Bone marrow (tissue), 2 donors: ENCODE measurements around the gene RASSF5.
"Not testable (repeated sequence)": the region's sequence is repeated elsewhere in the genome, so short reads cannot be mapped to it uniquely, and the experiment has no call there.

Source experiments
- DNase-seq, 2 donors: peaks; one replicate each; lab custom pipeline; 2025; lab: John Stamatoyannopoulos, UW

Gene RASSF5

GRCh38 chr1:206570529-206570928 is 63.2 kb downstream of the RASSF5 start:
- no peak for DNase-seq

DNA sequence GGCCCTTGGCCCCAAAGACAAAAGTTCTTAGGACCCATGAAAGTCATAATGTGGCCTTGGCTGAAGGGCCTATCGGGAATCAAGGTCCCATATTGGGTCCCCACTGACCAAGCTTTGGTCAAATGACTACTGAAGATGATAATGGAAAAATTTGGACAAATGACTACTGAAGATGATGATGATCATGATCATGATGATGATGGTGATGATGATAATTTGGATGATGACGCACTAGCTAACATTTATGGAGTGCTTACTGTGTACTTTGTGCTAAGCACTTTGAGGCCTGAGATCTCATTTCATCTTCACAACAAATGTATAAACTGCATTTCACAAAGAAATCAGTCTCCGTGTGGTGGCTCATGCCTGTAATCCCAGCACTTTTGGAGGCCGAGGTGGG is 65.5 kb downstream of the RASSF5 start:
- DNase-seq = no peak

GRCh38 chr1:206573319-206573718 is 66.0 kb downstream of the RASSF5 start:
- DNase-seq = no peak

GRCh38 chr1:206573762-206574161 is 66.4 kb downstream of the RASSF5 start:
- no peak for DNase-seq

DNA sequence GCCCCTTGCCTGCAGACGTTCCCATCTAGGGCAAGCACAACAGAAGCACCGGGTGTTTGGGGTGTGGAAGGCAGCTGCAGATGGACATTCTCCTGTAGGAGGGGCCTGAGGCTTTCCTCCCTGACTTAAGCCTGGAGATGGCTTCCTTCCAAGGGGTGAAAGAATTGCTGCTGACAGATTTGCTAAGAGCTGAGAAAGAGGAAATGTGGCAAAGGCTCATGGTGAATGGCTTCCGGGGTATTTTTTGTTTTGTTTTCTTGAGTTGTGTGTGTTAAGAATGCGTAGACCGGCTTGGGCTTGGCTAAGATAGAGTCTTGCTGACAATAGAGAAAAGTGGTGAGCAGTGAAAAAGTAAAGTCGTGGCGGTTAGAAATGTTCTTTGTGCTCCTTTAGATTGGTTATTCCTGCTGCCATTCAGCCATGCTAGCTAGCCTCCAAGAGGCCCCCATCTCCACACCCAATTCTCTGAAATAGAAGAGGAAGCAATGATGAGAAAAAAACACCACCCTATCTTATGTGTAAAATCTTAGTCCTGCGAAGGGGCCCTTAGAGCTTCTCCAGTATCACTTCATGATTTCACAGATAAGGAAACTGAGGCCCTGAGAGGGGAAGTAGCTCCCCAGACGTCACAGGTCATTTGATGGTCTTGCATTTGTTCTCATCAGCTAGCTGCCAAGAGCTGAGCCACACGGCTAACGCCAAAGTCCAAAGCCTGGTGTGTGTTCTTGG is 68.0 kb downstream of the RASSF5 start:
- DNase-seq = peak; percentile 53 to 89

DNA sequence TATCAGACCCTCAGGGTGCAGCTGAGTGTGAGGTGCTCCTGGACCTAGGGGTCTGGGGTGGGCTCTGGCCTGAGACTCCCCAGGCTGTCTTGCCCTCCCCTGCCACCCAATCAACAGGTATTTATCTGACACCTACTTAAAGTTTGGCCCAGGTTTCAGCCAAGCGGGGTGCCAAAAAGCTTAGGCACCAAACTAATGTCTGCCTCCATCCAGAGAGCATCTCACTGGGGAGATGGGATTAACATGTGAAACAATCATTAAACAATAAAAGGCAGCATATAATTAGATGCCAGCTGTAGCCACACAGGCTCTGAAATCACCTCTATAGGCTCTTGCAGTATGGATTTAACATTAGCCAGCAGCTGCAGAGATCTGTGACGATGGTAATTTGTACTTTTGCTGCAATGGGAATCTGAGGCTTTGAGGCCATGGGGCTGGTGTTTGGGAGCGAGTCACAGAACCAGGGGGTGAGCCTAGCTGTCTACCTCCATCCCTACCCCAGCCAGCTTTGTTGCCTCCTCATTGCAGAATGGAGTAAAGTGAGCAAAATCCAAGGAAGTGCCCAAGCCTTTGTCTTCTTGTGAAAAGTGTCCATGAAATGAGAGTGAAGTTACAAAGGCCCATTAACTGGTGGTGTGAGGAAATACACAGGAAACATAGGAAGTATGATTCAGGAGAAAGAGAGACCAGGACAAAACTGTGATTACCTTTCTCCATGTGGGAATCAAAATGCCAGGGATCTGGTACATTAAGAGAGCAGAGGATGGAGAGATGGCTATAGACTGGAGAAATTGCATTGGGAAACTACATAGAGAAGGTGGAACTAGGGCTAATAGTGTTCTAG is 68.8 kb downstream of the RASSF5 start:
- no peak for DNase-seq

DNA sequence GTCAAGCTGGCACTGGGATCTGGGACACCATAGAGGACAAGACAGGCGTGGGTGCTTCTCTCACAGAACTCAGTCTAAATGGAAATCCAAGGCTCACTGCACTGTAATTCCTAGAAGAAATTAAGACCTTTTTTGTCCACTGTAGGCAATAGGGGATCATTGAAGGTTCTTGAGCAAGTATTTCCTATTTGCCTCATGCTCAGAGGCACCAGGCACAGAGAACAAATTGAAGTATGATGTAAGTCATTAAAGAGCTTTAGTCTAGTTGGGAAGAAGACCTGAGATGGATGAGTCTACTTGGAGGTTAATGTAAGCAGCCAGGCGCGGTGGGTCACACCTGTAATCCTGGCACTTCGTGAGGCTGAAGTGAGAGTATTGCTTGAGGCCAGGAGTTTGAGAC is 70.3 kb downstream of the RASSF5 start:
- DNase-seq = no peak

GRCh38 chr1:206578068-206578977 is 71.0 kb downstream of the RASSF5 start:
- DNase-seq = no peak

GRCh38 chr1:206578978-206579374 is 71.6 kb downstream of the RASSF5 start:
- DNase-seq = no peak

DNA sequence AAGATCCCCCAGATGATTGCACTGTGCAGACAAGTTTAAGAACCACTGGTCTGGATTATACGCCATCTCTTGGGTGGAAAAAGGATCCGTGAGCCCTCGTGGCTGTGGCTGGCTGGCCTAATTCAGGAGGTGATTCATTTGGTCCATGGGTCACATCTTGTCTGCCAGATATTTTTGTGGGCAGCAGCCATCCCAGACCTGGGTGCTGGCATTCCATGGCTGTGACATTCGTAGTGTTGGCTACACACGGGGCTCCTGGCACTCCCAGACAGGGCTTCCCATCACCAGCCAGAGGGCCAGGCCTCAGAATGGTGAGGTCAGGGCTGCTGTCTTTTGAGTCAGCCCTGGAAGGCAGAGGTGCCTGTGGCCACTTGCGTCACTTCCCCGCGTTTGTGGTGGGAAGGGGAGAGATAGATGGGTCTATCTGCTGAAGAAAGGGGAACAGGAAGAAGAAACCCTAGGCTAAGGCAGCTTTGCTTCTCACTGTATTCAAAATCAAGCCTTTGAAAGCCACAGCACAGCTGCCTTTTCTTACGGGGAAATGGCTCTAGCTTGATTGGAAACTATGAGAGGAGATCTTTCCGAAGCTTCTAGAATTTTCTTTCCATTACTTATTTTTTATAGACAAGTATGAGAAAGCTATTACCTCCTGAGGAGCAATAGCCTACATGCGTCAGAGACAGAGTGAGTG is 72.6 kb downstream of the RASSF5 start:
- DNase-seq = peak; percentile 67 to 95

DNA sequence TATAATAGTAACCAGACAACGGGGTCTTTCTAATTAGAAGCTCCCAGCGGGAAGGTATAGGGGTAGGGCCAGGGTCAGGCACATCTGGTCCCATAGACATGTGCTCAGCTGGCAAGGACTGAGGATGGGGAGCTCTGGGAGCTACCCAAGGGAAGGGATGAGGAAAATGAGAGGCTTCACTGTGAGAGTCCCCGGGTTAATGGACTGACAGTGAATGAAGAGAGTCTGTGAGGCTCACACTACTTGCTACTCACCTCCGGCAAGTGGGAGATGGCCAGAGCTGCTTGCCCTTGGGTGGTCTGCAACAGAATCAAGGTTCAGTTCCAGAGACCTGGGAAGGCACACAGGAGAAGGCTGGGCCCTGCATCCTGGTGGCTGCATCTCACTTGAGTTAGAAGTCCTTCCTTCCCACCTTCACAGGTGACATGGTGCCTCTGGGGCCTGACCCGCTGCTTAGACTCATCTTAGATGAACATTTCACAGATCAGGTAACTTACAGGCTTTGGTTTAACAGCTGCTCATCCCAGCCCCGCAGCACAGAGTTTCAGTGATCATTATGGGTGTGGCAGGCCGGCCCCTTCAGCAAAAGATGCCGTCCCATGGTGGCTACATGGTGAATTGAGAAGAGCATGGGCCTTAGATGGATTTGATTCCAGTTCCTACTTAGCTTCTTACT is 73.2 kb downstream of the RASSF5 start:
- no peak for DNase-seq

DNA sequence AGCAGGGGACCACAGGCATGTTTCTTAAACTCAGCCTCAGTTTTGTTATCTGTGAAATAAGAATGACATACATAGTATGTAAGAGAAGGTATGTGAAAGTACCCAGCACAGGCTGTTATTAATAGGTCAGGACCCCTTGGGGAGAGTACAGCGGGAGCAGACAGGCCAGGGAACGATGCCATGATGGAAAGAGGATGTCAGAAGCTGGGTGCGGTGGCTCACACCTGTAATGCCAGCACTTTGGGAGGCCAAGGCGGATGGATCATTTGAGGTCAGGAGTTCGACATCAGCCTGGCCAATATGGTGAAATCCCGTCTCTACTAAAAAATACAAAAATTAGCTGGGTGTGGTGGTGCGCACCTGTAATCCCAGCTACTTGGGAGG is 73.8 kb downstream of the RASSF5 start:
- not testable (repeated sequence) for DNase-seq

DNA sequence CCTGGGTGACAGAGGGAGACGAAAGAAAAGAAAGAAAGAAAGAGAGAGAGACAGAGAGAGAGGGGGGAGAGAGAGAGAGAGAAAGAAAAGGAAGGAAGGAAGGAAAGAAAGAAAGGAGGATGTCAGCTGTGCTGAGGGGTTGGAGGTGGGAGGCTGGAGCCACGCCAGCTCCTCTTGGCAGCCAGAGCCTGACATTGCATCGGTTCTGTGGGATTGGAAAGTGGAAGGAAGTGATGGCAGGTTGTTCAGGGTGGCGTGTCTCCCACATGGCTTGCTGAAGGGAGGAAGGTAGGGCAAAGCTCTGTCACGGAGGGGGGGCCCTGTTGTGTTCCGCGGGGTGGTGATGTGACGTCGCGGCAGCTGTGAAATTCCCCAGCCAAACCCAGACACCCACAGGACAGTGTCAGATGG is 74.2 kb downstream of the RASSF5 start:
- DNase-seq = peak; percentile 16 to 63

DNA sequence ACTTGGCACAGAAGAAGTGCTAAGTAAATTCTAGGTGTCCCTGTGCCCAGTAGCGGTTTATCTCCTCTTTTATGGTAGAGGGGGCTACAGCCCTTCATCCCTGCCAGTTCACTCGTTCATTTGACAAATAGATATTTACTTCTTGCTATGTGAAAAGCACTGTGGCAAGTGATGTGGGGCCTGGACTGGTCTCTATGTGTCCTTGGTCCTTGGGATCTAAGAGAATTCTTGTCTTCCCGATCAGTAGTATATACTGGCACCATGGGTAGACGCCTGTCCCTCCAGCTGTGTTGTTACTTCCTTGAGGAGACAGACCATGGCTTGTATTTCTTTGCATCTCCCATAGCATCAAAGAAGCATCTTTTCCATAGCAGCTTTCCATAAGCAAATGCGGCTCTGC is 75.2 kb downstream of the RASSF5 start:
- no peak for DNase-seq

DNA sequence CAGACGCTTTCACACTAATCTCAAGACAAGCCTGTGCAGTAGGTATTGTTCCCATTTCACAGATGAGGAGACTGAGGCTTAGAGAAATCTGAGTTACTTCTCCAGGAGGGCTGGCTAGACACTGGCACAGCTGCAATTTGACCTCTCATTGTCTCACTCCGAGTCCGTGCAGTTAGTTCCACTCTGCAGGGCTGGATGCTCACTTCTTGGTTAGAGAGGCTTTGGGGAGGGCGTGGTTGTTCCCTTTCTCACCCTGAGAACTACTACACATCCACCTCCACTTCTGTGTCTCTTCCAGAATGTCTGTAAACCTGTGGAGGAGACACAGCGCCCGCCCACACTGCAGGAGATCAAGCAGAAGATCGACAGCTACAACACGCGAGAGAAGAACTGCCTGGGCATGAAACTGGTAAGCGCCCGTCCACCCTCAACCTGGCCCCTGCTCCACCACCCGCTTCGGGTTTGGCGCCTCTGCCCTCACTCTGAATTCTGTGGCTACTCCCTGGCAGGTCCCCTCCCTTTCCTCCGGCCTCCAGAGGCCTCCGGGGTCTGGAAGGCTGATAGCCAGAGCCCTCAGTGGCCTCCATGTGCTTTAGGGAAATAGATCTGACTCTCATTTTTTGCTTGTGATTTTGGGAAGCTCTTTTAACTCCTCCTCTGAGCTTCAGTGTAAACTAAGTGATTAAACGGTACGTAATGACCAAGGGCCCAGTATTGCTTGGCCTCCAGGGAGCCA is 75.8 kb downstream of the RASSF5 start:
- DNase-seq = no peak

- peak; percentile 63 to 65 for DNase-seq
Measured at GRCh38 chr1:206583707-206584648, 76.6 kb downstream of the RASSF5 start.

- no peak for DNase-seq
Measured at GRCh38 chr1:206584683-206585082, 77.4 kb downstream of the RASSF5 start.

GRCh38 chr1:206586501-206587445 is 79.4 kb downstream of the RASSF5 start:
- no peak for DNase-seq
